GM19351 (cell line): ENCODE data around the gene SLC35F3.

Experiments
- ATAC-seq: cut with Tn5 transposase; IDR thresholded peaks from one replicate; pipeline ENCODE4 v1.9.1; 2021; ENCODE audit warnings: mild to moderate bottlenecking, moderate library complexity; ENCODE audit not compliant: unreplicated experiment

Gene SLC35F3

DNA sequence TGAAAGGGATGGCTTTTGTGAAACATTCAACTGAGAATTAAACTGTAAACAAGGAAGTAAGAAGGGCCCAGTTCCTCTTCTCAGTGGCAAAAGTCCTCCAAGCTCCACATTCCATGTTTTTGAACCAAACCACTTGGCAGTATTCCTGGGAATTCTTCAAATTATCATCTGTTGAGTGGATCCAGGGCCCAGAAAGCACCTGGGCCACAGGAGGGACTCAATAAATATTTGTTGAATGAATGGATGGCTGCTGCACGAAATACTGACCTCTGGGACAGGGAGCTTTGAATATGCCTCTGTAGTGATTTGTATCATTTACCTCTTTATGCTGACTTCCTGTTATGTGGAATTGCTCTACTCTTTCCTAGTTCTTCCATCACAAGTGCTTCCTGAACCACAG, 4.7 kb downstream of the SLC35F3 start:
- no peak for ATAC-seq

DNA sequence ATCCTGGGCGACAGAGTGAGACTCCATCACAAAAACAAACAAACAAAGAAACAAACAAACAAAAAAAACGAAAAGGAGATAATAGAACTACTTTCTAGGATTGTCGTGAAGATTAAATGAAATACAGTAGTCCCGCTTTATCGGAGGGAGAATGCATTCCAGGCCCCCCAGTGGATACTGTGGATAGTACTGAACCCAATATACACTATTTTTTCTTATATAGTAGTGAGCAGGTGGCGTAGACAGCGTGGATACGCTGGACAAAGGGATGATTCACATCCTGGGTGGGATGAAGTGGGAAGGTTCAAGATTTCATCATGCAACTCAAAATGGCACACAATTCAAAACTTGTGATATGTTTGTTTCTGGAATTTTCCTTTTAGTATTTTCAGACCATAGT, 8.0 kb downstream of the SLC35F3 start:
- ATAC-seq: no peak

DNA sequence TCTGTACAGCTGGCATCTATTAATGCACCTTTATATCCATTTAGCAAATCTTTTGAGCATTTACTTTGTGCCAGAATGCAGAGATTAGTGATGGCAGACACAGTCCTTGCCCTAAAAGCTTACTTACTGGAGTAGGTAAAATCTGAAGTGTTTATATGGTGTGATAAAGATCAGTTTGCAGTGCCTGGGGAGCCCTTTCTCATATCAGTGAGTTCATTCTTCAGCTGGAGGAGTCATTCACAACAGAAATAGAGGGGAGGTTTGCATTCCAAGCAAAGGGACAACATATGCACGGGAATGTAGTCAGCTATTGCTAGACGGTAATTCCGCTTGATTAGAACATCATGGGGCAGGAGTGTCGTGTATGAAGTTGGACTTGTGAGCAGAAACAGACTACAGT, 8.4 kb downstream of the SLC35F3 start:
- ATAC-seq: no peak

DNA sequence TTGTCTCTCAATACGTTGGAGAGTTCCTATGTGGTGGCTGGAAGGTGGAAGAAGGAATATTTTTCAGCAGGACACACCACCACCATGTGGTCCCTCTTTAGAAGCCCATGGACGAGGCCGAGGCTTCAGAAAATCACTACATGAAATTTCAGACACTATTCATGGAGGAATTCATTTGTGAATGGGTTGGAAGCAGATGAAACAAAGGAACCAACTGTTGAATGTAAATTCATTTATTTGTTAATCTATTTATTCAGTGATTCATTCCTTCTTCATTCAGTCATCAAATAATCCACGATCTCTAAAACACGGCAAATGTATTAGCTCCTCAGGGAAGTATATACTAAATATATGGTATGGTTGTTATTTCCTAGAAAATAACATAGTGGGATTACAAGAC, 12.2 kb downstream of the SLC35F3 start:
- no peak for ATAC-seq

DNA sequence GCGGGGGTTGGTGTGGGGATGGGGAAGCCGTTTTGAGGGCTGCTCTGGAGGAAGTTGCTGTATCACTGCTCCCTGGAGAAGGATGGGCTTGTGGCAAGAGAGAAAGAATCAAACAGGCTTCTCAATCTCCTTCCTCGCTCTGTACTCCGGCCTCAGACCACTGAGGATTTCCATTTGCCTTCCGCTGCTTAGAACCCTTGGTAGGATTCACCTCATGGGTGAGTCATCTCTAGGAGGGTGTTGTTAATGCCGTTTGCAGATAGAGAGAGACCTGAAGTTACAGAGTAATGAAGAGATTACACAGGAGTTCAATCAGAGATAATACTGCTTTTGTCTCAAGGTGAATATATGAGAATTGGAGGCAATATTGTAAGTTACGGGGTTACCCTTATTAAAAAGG, 15.3 kb downstream of the SLC35F3 start:
- ATAC-seq: no peak

DNA sequence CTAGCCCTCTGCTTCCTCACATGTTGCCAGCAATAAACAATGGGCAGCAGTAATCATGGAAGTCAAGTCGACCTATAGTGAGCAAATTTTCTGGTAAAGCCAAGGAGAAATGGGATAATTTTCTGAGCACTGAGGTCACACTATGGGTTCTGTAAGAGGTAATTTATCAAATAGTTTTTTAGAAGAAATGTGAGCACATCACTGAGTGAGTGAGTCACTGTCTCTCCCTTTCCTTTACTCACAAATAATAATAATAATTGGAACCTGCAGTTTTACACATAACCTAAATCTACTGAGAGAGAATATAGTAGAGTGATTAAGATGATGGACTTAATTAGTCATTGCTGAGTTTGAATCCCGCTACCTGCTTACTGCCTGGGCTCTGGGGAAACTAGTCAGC, 23.6 kb downstream of the SLC35F3 start:
- no peak for ATAC-seq

DNA sequence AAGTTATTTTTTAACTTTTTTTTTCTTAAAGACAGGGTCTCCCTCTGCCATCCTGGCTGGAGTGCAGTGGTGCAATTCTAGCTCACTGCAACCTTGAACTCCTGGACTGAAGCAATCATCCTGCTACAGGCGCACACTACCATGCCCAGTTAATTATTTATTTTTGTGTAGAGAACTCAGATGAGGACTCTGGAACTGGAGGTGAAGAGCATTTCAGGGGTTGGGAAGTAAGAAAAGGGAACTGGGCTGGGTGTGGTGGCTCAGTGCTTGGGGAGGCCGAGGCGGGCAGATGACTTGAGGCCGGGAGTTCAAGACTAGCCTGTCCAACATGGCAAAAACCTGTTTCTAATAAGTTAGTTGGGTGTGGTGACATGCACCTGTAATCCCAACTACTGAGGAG, 28.9 kb downstream of the SLC35F3 start:
- ATAC-seq: no peak

DNA sequence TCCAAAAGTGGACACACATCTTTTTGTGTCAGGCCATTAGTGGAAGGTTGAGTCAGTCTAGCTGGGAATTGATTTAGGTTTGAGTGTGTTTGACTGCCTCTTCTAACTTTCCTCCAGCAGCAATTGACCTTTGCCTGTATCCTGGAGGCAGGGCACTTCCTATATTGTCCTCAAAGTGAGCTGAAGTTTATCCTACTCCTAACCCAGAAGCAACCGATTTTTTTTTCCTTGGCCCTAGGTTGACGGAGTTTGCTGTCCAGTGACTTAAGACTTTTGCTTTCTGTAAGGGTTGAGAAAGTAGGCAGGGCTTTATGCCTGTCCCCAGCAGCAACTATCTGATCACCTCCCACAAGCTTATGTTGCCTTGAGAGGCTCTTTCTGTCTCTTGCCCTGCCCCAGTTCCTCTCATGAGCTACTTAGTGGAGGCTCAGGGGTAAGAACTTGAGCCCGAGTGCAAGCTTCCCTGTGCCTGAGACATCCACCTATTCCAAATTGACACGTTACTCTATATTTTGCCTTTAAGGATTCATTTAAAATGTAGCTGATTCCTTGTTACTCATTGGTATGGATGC, 30.9 kb downstream of the SLC35F3 start:
- no peak for ATAC-seq

DNA sequence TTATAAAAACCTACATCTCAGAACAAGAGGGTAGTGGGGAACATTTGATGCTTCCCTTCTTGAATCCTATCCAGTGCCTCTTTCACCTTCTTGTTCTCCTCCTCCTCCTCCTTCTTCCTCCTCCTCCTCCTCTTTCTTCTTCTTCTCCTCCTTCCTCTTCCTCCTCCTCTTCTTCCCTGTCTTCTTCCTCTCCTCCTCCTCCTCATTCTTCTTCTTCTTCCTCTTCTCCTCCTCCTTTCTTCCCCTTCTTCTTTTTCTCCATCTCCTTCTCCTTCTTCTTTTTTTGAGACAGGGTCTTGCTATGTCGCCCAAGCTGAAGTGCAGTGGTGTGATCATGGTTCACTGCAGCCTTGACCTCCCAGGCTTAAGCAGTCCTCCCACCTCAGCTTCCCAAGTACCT, 31.9 kb downstream of the SLC35F3 start:
- no peak for ATAC-seq

DNA sequence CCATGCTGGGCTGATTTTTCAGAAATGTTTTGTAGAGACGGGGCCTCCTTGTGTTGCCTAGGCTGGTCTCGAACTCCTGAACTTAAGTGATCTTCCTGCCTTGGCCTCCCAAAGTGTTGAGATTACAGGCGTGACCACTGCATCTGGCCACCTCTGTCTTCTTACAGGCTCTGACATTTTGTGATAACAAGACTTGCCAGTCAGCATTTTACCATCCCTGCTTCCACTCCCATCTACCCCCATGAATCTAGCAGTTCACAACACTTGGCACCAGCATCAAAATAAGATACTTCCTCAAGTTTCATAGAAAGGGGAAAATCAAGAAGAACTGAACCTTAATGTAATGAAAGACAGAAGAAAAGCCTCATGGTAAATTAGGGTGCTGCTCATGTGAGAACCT, 32.4 kb downstream of the SLC35F3 start:
- no peak for ATAC-seq

DNA sequence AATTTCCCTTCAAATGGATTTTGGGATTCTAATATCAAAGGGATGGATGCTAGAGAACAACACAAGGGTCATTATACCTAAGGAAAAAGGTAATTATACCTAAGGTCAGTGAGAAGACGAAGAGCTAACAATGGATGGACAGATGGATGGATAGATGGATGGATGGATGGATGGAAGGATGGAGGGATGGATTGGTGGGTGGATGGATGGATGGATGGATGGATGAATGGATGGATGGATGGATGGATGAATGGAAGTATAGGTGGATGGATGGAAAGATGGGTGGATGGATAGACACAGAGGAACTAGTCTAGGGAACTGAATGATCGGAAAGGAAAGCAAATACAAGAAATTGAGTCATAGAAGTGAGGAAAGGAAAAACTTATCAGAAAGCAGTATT, 34.0 kb downstream of the SLC35F3 start:
- ATAC-seq: no peak

DNA sequence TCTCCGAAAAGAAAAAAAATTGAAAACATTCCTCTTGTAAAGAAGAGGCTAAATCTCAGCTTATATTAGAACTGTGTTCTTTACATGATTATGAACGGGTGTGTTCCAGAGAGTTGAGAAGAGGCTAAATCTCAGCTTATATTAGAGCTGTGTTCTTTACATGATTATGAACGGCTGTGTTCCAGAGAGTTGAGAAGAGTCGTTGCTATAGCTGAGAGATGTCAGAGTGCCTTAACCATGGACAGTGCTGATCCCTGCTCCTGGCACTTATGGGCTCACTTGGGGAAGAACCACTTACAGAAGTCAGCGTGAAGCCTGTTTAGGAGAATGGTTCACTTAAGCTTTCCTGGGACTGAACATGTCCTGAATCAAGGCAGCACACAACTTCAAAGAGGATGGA, 35.0 kb downstream of the SLC35F3 start:
- no peak for ATAC-seq

DNA sequence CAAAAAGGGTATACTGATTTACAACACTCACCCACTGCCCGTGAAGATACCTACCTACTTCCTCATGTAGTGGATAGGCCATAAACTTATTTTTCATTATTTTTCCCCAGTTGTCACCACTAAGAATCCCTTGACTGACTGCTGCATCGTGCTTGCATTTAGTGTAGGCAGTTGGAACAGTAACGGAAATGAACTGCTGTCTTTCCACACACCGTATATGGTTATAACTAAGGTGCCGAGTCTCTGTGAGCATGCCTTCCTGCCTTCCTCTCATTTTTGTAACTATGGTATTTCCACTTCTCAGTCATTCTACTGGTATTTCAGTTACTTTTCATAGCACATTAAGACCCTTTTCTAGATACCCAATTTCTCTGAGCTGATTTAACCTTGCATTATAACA, 36.4 kb downstream of the SLC35F3 start:
- ATAC-seq: no peak

DNA sequence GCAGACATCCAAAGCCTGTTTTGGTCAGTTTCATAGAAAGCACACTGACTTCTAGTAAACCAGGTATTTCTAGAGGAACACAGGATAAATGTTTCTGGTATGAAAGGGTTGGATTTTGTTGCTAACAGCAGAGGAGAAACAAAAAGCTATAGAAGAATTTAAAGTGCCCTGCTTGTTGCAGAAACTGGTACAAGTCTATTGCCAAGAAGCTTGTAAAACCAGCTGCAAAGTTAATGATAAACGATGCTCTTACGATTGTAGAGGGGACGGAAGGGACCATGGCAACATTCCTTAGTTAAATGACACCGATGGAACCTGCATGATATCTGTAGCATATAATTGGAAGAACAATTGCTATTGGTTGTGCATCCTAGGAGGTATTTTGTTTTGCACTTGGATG, 40.1 kb downstream of the SLC35F3 start:
- ATAC-seq: no peak

DNA sequence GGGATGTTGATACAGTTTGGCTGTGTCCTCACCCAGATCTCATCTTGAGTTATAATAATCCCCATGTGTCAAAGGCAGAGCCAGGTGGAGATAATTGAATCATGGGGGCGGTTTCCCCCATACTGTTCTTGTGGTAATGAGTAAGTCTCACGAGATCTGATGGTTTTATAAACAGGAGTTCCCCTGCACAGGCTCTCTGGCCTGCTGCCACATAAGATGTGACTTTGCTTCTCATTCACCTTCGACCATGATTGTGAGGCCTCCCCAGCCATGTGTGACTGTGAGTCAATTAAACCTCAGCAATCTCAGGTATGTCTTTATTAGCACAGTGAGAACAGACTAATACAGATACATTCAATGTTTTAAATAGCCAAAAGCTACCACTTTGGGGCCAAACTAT, 41.1 kb downstream of the SLC35F3 start:
- ATAC-seq: no peak

DNA sequence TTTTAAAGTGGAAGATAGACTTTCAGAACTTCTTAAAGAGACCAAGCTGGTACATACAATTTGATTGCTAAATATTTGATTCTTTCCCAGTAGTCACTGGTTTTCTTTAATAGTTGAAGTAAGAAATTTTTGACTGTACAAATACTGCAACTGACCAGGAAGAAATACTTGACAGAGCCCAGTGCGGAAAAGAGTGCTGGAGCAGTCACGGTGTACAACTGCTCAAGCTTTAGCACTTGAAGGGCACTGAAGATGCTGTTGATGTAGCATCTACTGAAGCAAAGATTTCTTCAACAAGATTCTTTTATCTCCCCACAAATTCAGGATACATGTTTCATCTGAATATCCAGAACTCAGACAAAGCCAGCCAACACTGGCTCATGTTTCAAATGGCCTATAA, 41.5 kb downstream of the SLC35F3 start:
- ATAC-seq: no peak

DNA sequence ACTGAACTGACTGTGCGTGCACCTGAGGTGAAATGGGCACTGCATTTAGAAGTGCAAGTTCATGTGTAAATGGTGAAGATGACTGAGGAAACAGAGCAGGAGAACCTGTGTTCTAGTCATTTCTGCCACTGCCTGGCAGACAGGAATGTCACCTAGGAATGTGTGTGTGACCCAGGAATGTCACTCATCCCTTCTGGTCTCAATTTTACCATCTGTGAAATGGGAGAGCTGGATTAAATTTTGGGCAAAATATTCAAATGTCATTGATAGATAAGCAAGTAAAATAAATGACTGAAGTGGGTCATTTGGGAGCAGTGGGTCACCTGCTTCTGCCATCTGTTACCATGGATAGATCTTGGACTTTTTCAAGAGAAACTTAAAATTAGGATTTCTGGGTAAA, 42.2 kb downstream of the SLC35F3 start:
- no peak for ATAC-seq

DNA sequence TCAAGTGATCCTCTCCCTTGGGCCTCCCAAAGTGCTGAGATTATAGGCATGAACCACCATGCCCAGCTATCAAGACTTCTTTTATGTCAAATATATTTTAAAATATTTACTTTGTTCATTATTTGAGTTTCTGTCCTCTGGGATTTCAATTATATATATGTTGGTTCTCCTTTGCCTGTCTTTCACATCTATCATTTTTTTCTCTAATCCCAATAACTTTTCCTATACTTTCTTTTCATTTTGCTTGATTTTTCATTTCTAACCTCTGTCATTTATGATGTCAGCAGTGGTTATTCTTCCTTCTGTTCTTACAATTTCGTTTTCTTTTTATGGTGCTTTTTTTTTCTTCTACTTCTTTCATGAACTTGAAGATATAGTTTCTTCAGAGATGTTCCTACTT, 47.3 kb downstream of the SLC35F3 start:
- ATAC-seq: no peak

DNA sequence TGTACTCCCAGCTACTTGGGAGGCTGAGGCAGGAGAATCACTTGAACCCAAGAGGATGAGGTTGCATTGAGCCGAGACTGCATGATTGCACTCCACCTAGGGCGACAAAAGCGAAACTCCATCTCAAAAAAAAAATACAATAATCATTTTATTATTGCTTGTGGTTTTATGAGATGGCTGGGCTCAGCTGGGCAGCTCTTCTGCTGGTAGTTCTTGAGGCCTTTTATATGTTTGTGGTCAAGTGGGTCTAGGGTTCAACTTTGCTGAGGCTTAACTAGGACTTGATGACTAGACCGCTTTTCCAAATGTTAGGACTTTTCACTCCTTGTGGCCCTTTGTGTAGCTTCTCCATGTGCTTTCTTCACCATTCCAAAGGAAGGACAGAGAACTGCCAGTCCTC, 53.2 kb downstream of the SLC35F3 start:
- no peak for ATAC-seq

DNA sequence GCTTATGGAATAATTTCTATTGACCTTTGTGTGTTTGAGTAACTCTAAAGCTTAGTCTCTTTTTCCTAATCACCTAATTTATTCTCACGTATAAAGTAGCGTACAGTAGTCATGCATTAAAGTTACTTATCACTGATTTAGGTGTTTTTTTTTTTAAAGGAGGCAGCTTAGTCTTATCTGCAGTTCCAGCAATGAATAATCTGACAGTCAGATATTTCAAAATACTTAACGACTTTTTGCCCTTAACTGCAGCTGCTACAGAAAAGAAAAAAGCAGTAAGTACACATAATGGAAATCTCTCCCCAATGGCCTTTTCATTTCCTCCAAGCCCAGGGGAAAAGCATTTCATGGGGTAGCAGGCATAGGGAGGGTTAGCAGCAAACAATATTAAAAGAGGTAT, 54.6 kb downstream of the SLC35F3 start:
- no peak for ATAC-seq

DNA sequence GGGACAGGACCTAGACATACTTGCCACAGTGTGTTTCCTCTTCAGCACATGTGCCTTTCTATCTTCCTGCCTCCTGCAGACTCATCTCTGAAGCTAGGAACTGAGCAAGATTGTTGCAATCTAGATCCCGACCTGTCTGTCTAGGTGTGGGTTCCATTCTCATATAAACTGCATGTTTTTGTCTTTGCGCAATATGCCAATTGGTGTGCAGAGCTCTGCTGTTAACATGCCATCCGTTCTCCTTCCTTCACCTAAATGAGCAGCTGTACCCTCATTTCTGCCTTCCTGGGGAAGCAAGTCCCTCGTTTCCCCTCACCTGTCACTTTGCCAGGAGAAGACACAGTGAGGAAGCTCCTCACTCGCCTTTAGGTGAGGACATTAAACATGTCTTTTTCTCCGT, 55.5 kb downstream of the SLC35F3 start:
- ATAC-seq: no peak

DNA sequence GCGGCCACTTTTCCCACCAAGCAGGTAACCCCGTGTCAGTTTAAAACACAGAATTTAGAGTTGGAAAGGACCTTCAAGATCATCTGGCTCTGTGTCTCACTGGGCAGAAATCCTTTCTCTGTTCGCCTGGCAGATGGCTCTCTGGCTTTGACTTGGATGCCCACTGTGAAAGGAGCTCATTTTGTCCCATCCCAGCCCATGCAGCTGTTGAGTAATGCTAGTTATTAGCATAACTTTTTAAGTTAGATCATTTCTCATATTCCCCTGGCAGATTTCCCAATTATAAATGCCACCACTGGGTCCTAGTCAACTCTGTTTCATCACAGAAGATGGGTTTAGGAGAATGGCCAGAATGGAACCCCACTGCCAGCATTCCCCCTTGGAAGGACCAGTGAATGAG, 55.9 kb downstream of the SLC35F3 start:
- ATAC-seq: no peak

DNA sequence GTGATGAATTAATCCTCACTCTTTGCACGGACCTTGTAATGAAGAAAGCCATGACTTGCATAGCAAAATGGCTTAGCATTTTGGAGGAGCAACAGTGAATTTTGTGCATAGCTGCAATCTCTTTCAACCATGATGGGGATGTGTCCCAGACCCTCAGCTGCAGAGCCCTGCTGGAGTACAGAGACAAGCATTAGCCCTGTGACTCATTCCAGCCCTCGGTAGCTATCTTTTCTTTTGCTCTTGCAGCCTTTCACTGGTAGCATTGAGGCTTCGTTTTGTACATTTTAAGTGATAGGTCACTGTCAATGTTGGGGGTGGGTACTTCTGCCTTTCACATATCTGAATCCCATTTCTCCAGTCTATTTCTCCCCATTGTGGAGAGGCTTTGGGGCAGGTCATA, 58.4 kb downstream of the SLC35F3 start:
- no peak for ATAC-seq

DNA sequence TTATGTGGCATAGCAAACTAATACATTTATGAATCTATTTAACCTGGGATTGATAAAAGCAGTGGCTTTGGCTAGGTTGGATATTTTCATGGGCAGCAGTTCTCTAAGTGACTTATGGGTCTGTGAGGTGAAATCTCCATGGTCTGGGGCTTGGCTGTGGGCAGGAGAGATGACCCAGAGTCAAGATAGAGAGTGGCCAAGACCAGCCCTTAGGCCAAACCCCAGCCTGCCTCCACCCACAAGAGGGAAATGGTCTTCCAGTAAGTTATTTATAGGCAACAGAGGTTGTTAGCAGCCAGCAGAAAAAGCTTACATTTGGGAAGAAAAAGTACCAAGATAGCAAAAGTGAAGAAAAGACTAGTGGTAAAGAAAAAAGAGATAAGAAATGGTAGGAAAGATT, 61.4 kb downstream of the SLC35F3 start:
- no peak for ATAC-seq
